HEK293 (cell line): ENCODE measurements around the gene SEZ6L.

Experiments used
- CTCF ChIA-PET: fragments of 350-600 bp; formaldehyde crosslinking; extraction: SDS; loops from one replicate; lab custom pipeline; 2021; ENCODE audit warnings: antibody characterized with exemption; lab: Yijun Ruan, JAX
- POLR2A ChIA-PET: fragments of 300-600 bp; formaldehyde crosslinking; extraction: SDS; loops from one replicate; lab custom pipeline; 2020; ENCODE audit warnings: antibody characterized with exemption, inconsistent platforms; lab: Yijun Ruan, JAX
- H3K27ac ChIP-seq: fragments of 200-500 bp; sonication (Bioruptor generic); 2 replicates; pipeline ENCODE4 v1.5.1; 2014; ENCODE audit warnings: low read depth, low read length, control low read depth, inconsistent platforms; ENCODE audit errors: extremely low read depth
- H3K36me3 ChIP-seq, 2 experiments: fragments of 200-500 bp in 1 of 2; sonication (Bioruptor generic) in 1 of 2; 1 replicate in 1 of 2; 2 replicates in 1 of 2; pipeline ENCODE4 v1.5.1; 2014 to 2017; ENCODE audit warnings: inconsistent platforms in 2 of 2, low read length in 2 of 2; ENCODE audit not compliant: control insufficient read depth in 2 of 2, insufficient read depth in 1 of 2
- H3K4me1 ChIP-seq: fragments of 200-500 bp; sonication (Bioruptor generic); 2 replicates; pipeline ENCODE4 v1.5.1; 2014; ENCODE audit warnings: mild to moderate bottlenecking, low read length, inconsistent platforms; ENCODE audit not compliant: control insufficient read depth, insufficient read depth
- H3K4me3 ChIP-seq: 2 replicates; pipeline ENCODE4 v1.5.1; 2011; ENCODE audit warnings: low read depth, mild to moderate bottlenecking, control low read depth, low read length, moderate library complexity
- H3K9me3 ChIP-seq: fragments of 200-500 bp; sonication (Bioruptor generic); 2 replicates; pipeline ENCODE4 v1.5.1; 2014; ENCODE audit warnings: low read depth, low read length, inconsistent platforms; ENCODE audit not compliant: control insufficient read depth, insufficient read depth
- AEBP2 ChIP-seq: fragments of 450-650 bp; formaldehyde crosslinking; IDR thresholded peaks from 2 replicates; pipeline ENCODE4 v1.5.1; 2016; ENCODE audit warnings: missing biosample characterization, missing genetic modification characterization, borderline replicate concordance
- GLIS1 ChIP-seq: fragments of 450-650 bp; formaldehyde crosslinking; IDR thresholded peaks from 2 replicates; pipeline ENCODE4 v1.5.1; 2016; ENCODE audit warnings: missing biosample characterization, missing genetic modification characterization
- MEIS1 ChIP-seq: sonication (generic); formaldehyde crosslinking; IDR thresholded peaks from 2 replicates; pipeline ENCODE4 v1.8.1; 2022; ENCODE audit warnings: missing genetic modification reagents, mild to moderate bottlenecking, borderline replicate concordance
- WT1 ChIP-seq: fragments of 450-650 bp; formaldehyde crosslinking; IDR thresholded peaks from 2 replicates; pipeline ENCODE4 v1.5.1; 2016; ENCODE audit warnings: missing biosample characterization, missing genetic modification characterization
- ZBTB10 ChIP-seq: fragments of 450-650 bp; formaldehyde crosslinking; IDR thresholded peaks from 2 replicates; pipeline ENCODE4 v1.5.1; 2016; ENCODE audit warnings: missing biosample characterization, missing genetic modification characterization
- ZBTB26 ChIP-seq: fragments of 450-650 bp; formaldehyde crosslinking; optimal IDR thresholded peaks from 2 replicates; pipeline ENCODE3; 2016; ENCODE audit warnings: missing biosample characterization, mild to moderate bottlenecking, missing genetic modification characterization
- ZBTB49 ChIP-seq: fragments of 450-650 bp; formaldehyde crosslinking; IDR thresholded peaks from 2 replicates; pipeline ENCODE4 v1.5.1; 2016; ENCODE audit warnings: missing biosample characterization, missing genetic modification characterization, low read depth
- ZFP37 ChIP-seq: fragments of 450-650 bp; formaldehyde crosslinking; IDR thresholded peaks from 2 replicates; pipeline ENCODE4 v1.5.1; 2016; ENCODE audit warnings: missing biosample characterization, missing genetic modification characterization
- ZNF138 ChIP-seq: fragments of 450-650 bp; formaldehyde crosslinking; IDR thresholded peaks from 2 replicates; pipeline ENCODE4 v1.5.1; 2016; ENCODE audit warnings: missing biosample characterization, missing genetic modification characterization, borderline replicate concordance
- ZNF146 ChIP-seq: fragments of 450-650 bp; formaldehyde crosslinking; IDR thresholded peaks from 2 replicates; pipeline ENCODE4 v1.5.1; 2016; ENCODE audit warnings: missing biosample characterization, missing genetic modification characterization
- ZNF350 ChIP-seq: fragments of 450-650 bp; formaldehyde crosslinking; IDR thresholded peaks from 2 replicates; pipeline ENCODE4 v1.5.0; 2017; ENCODE audit warnings: missing biosample characterization, mild to moderate bottlenecking, missing genetic modification characterization
- ZNF362 ChIP-seq: fragments of 450-650 bp; formaldehyde crosslinking; IDR thresholded peaks from 2 replicates; pipeline ENCODE4 v1.5.1; 2016; ENCODE audit warnings: missing biosample characterization, missing genetic modification characterization
- ZNF433 ChIP-seq: fragments of 450-650 bp; formaldehyde crosslinking; IDR thresholded peaks from 2 replicates; pipeline ENCODE4 v1.5.1; 2016; ENCODE audit warnings: missing biosample characterization, missing genetic modification characterization, low read depth
- ZNF488 ChIP-seq: fragments of 450-650 bp; formaldehyde crosslinking; IDR thresholded peaks from 2 replicates; pipeline ENCODE4 v1.5.1; 2016; ENCODE audit warnings: missing biosample characterization, missing genetic modification characterization
- ZNF510 ChIP-seq: fragments of 450-650 bp; formaldehyde crosslinking; IDR thresholded peaks from 2 replicates; pipeline ENCODE4 v1.5.1; 2018; ENCODE audit warnings: mild to moderate bottlenecking, missing genetic modification characterization, missing biosample characterization; ENCODE audit not compliant: insufficient replicate concordance
- ZNF529 ChIP-seq: fragments of 450-650 bp; formaldehyde crosslinking; IDR thresholded peaks from 2 replicates; pipeline ENCODE4 v1.5.1; 2017; ENCODE audit warnings: missing genetic modification characterization, missing biosample characterization; ENCODE audit not compliant: insufficient replicate concordance
- ZNF560 ChIP-seq: fragments of 450-650 bp; formaldehyde crosslinking; IDR thresholded peaks from 2 replicates; pipeline ENCODE4 v1.5.1; 2017; ENCODE audit warnings: missing biosample characterization, missing genetic modification characterization, borderline replicate concordance
- ZNF645 ChIP-seq: fragments of 450-650 bp; formaldehyde crosslinking; IDR thresholded peaks from 2 replicates; pipeline ENCODE4; 2016; ENCODE audit warnings: missing biosample characterization, missing genetic modification characterization
- ZNF76 ChIP-seq: fragments of 450-650 bp; formaldehyde crosslinking; IDR thresholded peaks from 2 replicates; pipeline ENCODE4; 2016; ENCODE audit warnings: low read depth, missing biosample characterization, missing genetic modification characterization, borderline replicate concordance
- ZSCAN18 ChIP-seq: fragments of 450-650 bp; formaldehyde crosslinking; IDR thresholded peaks from 2 replicates; pipeline ENCODE4 v1.5.1; 2016; ENCODE audit warnings: missing biosample characterization, missing genetic modification characterization

The SEZ6L gene

GRCh38 chr22:26239581-26239980 lies 70.3 kb downstream of the SEZ6L start:
- Histone ChIP-seq H3K27ac (no peak overlapping the region), H3K4me3 (no peak overlapping the region), H3K36me3 (no peaks in the 10 kb centered on the region), H3K4me1 (no peaks in the 10 kb centered on the region), H3K9me3 (no peaks in the 10 kb centered on the region)
- ChIA-PET POLR2A (no interaction called here), CTCF (no interaction called here)
- TF ChIP-seq ZNF488 (tag by site-specific recombination), result no peak
- no peak for TF ChIP-seq ZSCAN18 (tag by site-specific recombination)
- no peak for TF ChIP-seq ZNF362 (tag by site-specific recombination)
- TF ChIP-seq ZBTB26 (tag by site-specific recombination), result no peak
- TF ChIP-seq GLIS1 (tag by site-specific recombination), result no peak
- no peak for TF ChIP-seq ZNF146 (tag by site-specific recombination)
- TF ChIP-seq MEIS1 (CRISPR knock-in tag), result no peak
- no peak for TF ChIP-seq ZNF510
- TF ChIP-seq ZBTB10, result no peak

- no peak overlapping the region for H3K27ac ChIP-seq
- TF ChIP-seq ZNF138 (tag by site-specific recombination) (no peak), ZFP37 (no peak), ZNF560 (tag by site-specific recombination) (no peak), ZNF76 (tag by site-specific recombination) (no peak), WT1 (no peak), ZNF645 (tag by site-specific recombination) (no peak), ZNF529 (tag by site-specific recombination) (no peak), ZNF433 (no peak), ZBTB49 (tag by site-specific recombination) (no peak), AEBP2 (tag by site-specific recombination) (no peak), ZNF350 (no peak)
- ChIA-PET CTCF (no interaction called here), POLR2A (no interaction called here)
- H3K9me3 ChIP-seq, result no peaks in the 10 kb centered on the region
- no peak overlapping the region for H3K4me3 ChIP-seq
- H3K36me3 ChIP-seq, result no peaks in the 10 kb centered on the region
- H3K4me1 ChIP-seq, result no peaks in the 10 kb centered on the region
Measured at GRCh38 chr22:26241361-26241760, 72.1 kb downstream of the SEZ6L start.
